ENCODE data around the gene SNF8. TPM values are rescaled to one million over a fixed set of nuclear protein-coding genes. Genes with fewer than 3 reads are reported as not detected.
A peak's percentile ranks its signal among the peaks of the same experiment; 100 is the strongest.
"Not testable (repeated sequence)": the region's sequence is repeated elsewhere in the genome, so short reads cannot be mapped to it uniquely, and the experiment has no call there.

The SNF8 gene
- total and polyA plus RNA-seq, 4 donors = 78.8 to 217 (median 116) TPM

DNA sequence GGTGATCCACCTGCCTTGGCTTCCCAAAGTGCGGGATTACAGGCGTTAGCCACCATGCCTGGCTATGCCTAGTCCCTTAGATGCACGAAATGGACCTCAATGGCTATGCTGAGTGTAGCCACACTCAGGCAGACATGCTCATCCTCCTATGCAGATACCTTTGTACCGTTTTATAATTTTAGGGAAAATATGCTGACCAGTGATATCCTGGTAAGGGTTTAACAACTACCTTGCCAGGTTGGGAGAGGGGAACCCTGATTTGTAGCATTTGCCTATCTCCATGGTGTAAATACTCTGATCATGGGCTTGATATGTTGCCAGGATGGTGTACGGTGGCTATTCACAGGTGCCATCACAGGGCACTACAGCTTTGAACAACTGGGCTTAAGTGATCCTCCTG, 6.9 kb upstream of the SNF8 start:
- ATAC-seq (ENCODE audit: low FRiP score) (no peak), DNase-seq (no peak)
- WGBS, 2 donors = 72 to 78% methylated on average over 5 of the region's 5 CpGs
- Histone ChIP-seq H3K27ac (ENCODE audit: low read depth in 1 of 2, low read length in 2 of 2) (no peak overlapping the region), H3K4me1 (ENCODE audit: control insufficient read depth in 1 of 2, insufficient read depth in 2 of 2, low read length in 2 of 2) (no peaks in the 10 kb centered on the region), H3K27me3 (ENCODE audit: control insufficient read depth in 1 of 2, insufficient read depth in 2 of 2, low read length in 1 of 2) (peaks cover 0 to 2% of the 10 kb centered on the region in 2 donors), H3K36me3 (ENCODE audit: control insufficient read depth in 1 of 2, insufficient read depth in 2 of 2, low read length in 1 of 2) (no peaks in the 10 kb centered on the region), H3K9me3 (ENCODE audit: control insufficient read depth, low read length) (no peaks in the 10 kb centered on the region), H3K4me3 (ENCODE audit: low read length in 2 of 2) (no peak overlapping the region)
- intact Hi-C loops (cut with DNase I) = no loop called here

DNA sequence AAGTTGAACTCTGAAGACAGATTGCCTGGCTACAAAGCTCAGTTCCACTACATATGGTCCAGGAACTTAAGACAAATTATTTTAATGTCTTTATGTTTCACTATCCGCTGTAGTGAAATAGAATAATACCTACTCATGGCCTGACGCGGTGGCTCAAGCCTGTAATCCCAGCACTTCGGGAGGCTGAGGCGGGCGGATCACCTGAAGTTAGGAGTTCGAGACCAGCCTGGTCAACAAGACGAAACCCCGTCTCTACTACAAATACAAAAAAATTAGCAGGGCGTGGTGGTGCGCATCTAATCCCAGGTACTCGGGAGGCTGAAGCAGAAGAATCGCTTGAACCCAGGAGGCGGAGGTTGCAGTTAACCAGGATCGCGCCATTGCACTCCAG, 614 bp upstream of the SNF8 start:
- not testable (repeated sequence) for H3K36me3 ChIP-seq (ENCODE audit: control insufficient read depth in 1 of 2, insufficient read depth in 2 of 2, low read length in 1 of 2); ATAC-seq (ENCODE audit: low FRiP score); DNase-seq; H3K9me3 ChIP-seq (ENCODE audit: control insufficient read depth, low read length); H3K27ac ChIP-seq (ENCODE audit: low read depth in 1 of 2, low read length in 2 of 2); H3K27me3 ChIP-seq (ENCODE audit: control insufficient read depth in 1 of 2, insufficient read depth in 2 of 2, low read length in 1 of 2); H3K4me1 ChIP-seq (ENCODE audit: control insufficient read depth in 1 of 2, insufficient read depth in 2 of 2, low read length in 2 of 2)
- H3K4me3 ChIP-seq (ENCODE audit: low read length in 2 of 2) = peak overlapping the region; percentile 37 to 74
- WGBS, 2 donors = 90 to 94% methylated on average over 16 of the region's 16 CpGs
- intact Hi-C loops (cut with DNase I) = loop anchor here in 1 of 2 donors (5.0 kb wide), 1 partner anchor 87 kb away; no protein-coding TSS in a partner anchor

DNA sequence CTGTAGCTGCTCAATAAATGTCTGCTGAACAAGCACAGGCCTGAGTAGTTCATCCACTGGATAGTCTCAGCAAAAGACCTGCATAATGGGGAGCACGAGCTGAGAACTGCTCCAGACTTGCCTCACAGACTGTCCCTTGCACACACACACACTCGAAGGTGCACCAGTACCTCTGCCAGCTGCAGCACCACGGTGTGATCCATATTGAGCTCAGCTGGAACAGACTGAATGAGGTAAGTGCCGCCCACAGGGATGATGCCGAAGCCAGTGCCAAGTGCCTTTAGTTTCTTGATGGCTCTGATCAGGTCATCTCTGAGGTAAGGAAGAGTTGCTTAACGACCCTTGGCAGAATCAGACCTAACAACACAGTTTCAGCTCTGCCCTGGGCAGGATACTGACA, 11.6 kb downstream of the SNF8 start:
- Histone ChIP-seq H3K4me3 (ENCODE audit: low read length in 2 of 2) (no peak overlapping the region), H3K27ac (ENCODE audit: low read depth in 1 of 2, low read length in 2 of 2) (no peak overlapping the region), H3K9me3 (ENCODE audit: control insufficient read depth, low read length) (no peaks in the 10 kb centered on the region), H3K27me3 (ENCODE audit: control insufficient read depth in 1 of 2, insufficient read depth in 2 of 2, low read length in 1 of 2) (no peaks in the 10 kb centered on the region), H3K36me3 (ENCODE audit: control insufficient read depth in 1 of 2, insufficient read depth in 2 of 2, low read length in 1 of 2) (peaks cover 7 to 8% of the 10 kb centered on the region in 2 donors), H3K4me1 (ENCODE audit: control insufficient read depth in 1 of 2, insufficient read depth in 2 of 2, low read length in 2 of 2) (no peaks in the 10 kb centered on the region)
- intact Hi-C loops (cut with DNase I) = no loop called here
- 89 to 92% methylated on average over 6 of the region's 6 CpGs for WGBS, 2 donors
- DNase-seq (no peak), ATAC-seq (ENCODE audit: low FRiP score) (no peak)

DNA sequence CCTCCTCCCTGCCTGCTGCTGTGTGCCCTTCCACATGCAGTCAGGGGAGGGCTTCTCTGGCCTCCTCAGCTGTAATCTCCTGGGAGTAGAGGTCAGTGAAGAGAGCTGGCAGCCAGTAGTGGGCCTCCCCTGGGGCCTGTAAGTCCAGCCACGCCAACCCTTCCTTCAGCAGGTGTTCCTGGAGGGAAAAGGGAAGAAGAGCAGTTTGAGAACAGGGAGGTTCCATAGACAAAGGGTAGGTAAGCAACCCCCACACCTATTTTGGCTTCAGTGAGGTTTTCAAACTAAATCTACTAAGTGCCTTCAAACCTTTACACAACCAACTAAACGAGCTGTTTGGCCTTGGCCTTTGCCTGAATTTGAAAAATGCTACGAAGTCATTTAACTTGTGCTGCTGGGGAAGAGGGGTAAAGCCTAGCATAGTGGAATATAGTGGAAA, 14.2 kb downstream of the SNF8 start:
- ATAC-seq (ENCODE audit: low FRiP score) (no peak), DNase-seq (no peak)
- intact Hi-C loops (cut with DNase I) = no loop called here
- H3K36me3 ChIP-seq (ENCODE audit: control insufficient read depth in 1 of 2, insufficient read depth in 2 of 2, low read length in 1 of 2) = peaks cover 4 to 10% of the 10 kb centered on the region in 2 donors
- H3K9me3 ChIP-seq (ENCODE audit: control insufficient read depth, low read length) = no peaks in the 10 kb centered on the region
- H3K27me3 ChIP-seq (ENCODE audit: control insufficient read depth in 1 of 2, insufficient read depth in 2 of 2, low read length in 1 of 2) = no peaks in the 10 kb centered on the region
- no peaks in the 10 kb centered on the region for H3K4me1 ChIP-seq (ENCODE audit: control insufficient read depth in 1 of 2, insufficient read depth in 2 of 2, low read length in 2 of 2)
- no peak overlapping the region for H3K4me3 ChIP-seq (ENCODE audit: low read length in 2 of 2)
- 29 to 33% methylated on average over 3 of the region's 3 CpGs for WGBS, 2 donors
- H3K27ac ChIP-seq (ENCODE audit: low read depth in 1 of 2, low read length in 2 of 2) = no peak overlapping the region

DNA sequence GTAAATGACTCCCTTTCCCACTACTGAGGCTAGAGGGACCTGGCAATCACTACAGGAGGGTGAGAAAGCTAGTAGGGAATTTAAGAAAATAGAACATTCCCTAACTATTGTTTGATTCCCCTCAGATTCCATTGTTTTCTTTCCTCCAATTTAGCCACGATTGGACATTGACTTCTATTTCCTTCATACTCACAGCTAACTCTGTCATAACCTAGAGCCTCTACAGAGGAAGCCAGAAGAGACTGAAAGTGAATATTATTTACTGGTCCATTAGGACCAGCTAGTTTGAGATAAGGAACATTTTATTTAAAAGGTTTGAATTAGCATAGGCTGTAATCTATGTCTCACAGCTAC, 14.9 kb downstream of the SNF8 start:
- ATAC-seq (ENCODE audit: low FRiP score) (no peak), DNase-seq (no peak)
- Histone ChIP-seq H3K4me1 (ENCODE audit: control insufficient read depth in 1 of 2, insufficient read depth in 2 of 2, low read length in 2 of 2) (no peaks in the 10 kb centered on the region), H3K27me3 (ENCODE audit: control insufficient read depth in 1 of 2, insufficient read depth in 2 of 2, low read length in 1 of 2) (no peaks in the 10 kb centered on the region), H3K36me3 (ENCODE audit: control insufficient read depth in 1 of 2, insufficient read depth in 2 of 2, low read length in 1 of 2) (peaks cover 4 to 10% of the 10 kb centered on the region in 2 donors), H3K9me3 (ENCODE audit: control insufficient read depth, low read length) (no peaks in the 10 kb centered on the region), H3K4me3 (ENCODE audit: low read length in 2 of 2) (no peak overlapping the region), H3K27ac (ENCODE audit: low read depth in 1 of 2, low read length in 2 of 2) (no peak overlapping the region)
- WGBS, 2 donors = 28 to 33% methylated on average over 1 of the region's 1 CpG
- intact Hi-C loops (cut with DNase I) = no loop called here

DNA sequence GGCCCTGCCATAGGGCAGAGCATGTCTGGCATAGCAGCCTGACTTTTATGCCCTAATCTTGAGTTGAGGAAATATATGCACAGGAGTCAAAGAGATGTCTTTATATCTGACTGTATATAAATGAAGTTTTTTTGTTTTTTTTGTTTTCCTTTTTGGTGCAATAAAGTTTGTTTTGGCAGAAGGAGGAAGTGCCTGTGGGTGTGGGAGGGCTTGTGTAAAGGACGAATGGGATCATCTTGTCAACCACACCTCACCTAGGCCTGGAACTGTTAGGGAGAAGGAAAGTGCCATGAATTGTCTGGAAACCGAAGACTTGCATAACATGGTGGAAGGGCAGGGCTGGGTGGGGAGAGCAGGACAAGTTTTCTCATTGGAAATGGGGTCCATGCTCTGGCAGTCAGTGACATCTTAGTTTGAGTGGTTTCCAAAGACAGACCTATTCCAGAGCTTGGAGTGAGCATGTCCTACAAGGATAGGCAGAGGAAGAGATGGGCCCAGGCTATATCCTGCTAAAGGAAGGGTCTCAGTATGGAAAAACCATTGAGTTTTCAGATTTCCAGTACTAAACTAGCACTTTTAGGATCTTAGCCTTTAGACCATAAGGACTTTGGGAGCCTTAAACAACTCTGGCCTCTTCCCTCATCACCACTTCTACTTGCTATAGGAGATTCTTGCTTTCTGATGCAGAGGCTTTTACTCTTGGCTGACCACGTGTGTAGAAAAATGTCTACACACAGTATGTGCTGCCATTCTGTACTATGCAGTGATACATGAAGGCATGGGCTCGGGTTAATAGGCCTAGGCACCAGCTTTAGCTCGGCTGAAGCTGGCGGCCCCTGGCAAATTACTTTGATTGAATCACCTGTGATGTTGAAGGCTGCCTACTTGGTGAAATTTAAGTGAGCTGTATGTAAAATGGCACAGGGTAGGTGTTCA, 15.5 kb downstream of the SNF8 start:
- WGBS, 2 donors = 66 to 75% methylated on average over 6 of the region's 6 CpGs
- Histone ChIP-seq H3K27me3 (ENCODE audit: control insufficient read depth in 1 of 2, insufficient read depth in 2 of 2, low read length in 1 of 2) (no peaks in the 10 kb centered on the region), H3K36me3 (ENCODE audit: control insufficient read depth in 1 of 2, insufficient read depth in 2 of 2, low read length in 1 of 2) (peaks cover 6 to 10% of the 10 kb centered on the region in 2 donors), H3K9me3 (ENCODE audit: control insufficient read depth, low read length) (no peaks in the 10 kb centered on the region), H3K4me3 (ENCODE audit: low read length in 2 of 2) (no peak overlapping the region), H3K4me1 (ENCODE audit: control insufficient read depth in 1 of 2, insufficient read depth in 2 of 2, low read length in 2 of 2) (no peaks in the 10 kb centered on the region), H3K27ac (ENCODE audit: low read depth in 1 of 2, low read length in 2 of 2) (no peak overlapping the region)
- intact Hi-C loops (cut with DNase I) = no loop called here
- ATAC-seq (ENCODE audit: low FRiP score) (no peak), DNase-seq (no peak)

DNA sequence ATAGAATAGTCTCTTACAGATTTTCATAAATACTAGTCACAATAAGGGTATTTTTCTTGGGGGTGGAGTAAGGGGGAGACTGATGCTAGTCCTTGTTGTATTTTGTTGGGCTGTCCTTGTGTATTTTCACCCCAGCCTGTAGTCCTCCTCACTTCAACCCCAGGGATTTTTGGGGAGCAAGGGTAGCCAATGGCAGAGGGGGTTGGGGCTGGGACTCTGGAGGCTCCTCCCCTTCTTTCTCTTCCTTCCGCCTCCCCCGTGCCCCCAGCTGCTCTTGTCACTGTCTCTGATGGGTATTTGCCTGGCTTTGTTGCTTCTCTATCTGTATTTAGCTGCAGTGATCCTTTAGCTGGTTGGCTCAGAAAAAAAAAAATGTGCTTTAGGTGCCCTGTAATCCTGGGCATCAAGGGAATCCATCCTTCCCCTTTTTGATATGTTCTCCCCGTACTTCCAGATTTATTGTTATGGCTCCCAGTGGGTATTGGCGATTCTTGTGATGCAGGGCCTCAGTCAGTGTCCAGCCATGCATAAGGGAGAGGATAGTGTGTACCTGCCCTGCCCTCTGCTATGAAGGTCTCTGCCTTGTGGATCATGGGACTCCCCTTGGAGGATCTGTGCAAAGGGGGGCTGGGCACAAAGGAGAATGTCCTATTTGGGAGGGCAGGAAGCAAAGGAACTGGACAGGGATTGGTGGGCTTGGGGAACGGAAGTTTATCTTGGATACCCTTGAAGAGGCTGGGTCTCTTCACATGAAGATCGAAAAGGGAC, 16.5 kb downstream of the SNF8 start:
- DNase-seq = no peak
- peaks cover 9 to 10% of the 10 kb centered on the region in 2 donors for H3K36me3 ChIP-seq (ENCODE audit: control insufficient read depth in 1 of 2, insufficient read depth in 2 of 2, low read length in 1 of 2)
- no peak overlapping the region for H3K27ac ChIP-seq (ENCODE audit: low read depth in 1 of 2, low read length in 2 of 2)
- ATAC-seq (ENCODE audit: low FRiP score) = no peak
- no peaks in the 10 kb centered on the region for H3K27me3 ChIP-seq (ENCODE audit: control insufficient read depth in 1 of 2, insufficient read depth in 2 of 2, low read length in 1 of 2)
- intact Hi-C loops (cut with DNase I) = no loop called here
- 59 to 69% methylated on average over 6 of the region's 6 CpGs for WGBS, 2 donors
- H3K4me3 ChIP-seq (ENCODE audit: low read length in 2 of 2) = no peak overlapping the region
- no peaks in the 10 kb centered on the region for H3K9me3 ChIP-seq (ENCODE audit: control insufficient read depth, low read length)
- H3K4me1 ChIP-seq (ENCODE audit: control insufficient read depth in 1 of 2, insufficient read depth in 2 of 2, low read length in 2 of 2) = no peaks in the 10 kb centered on the region

DNA sequence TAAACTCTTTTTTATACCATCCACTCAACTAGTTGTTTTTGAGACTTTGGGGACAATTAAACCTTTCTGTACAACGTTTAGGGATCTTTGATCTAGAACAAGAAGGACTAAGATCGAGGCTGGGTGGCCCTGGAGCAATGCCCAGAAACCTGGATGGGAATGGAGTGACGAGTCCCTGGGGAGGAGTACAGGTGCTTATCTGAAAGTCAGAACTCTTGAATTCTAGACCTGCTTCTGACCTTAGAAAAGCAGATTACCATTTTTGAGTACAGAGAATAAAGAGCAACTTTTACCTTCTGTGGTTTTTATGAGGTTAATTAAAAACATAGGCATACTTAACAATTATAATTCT, 18.7 kb downstream of the SNF8 start:
- 46 to 51% methylated on average over 3 of the region's 3 CpGs for WGBS, 2 donors

More for the DNA sequence above, 18.7 kb downstream of the SNF8 start:
- intact Hi-C loops (cut with DNase I) = loop anchor here in 1 of 2 donors (2.0 kb wide), 1 partner anchor 17 kb away; the partner anchor contains the start of gene UBE2Z
- Histone ChIP-seq H3K27me3 (ENCODE audit: control insufficient read depth in 1 of 2, insufficient read depth in 2 of 2, low read length in 1 of 2) (no peaks in the 10 kb centered on the region), H3K4me1 (ENCODE audit: control insufficient read depth in 1 of 2, insufficient read depth in 2 of 2, low read length in 2 of 2) (no peaks in the 10 kb centered on the region), H3K9me3 (ENCODE audit: control insufficient read depth, low read length) (no peaks in the 10 kb centered on the region), H3K36me3 (ENCODE audit: control insufficient read depth in 1 of 2, insufficient read depth in 2 of 2, low read length in 1 of 2) (peaks cover 12 to 16% of the 10 kb centered on the region in 2 donors), H3K4me3 (ENCODE audit: low read length in 2 of 2) (no peak overlapping the region), H3K27ac (ENCODE audit: low read depth in 1 of 2, low read length in 2 of 2) (no peak overlapping the region)
- DNase-seq (peak in 1 of 2 donors; percentile 37), ATAC-seq (ENCODE audit: low FRiP score) (no peak)
